OCI-LY1 (cell line): ENCODE data around the gene ZBTB5.

Source experiments
- EZH2 ChIP-seq: fragments of 200-600 bp; sonication (generic), shearing (Covaris generic); IDR thresholded peaks from 2 replicates; pipeline ENCODE4 v1.8.0; 2017; ENCODE audit warnings: borderline replicate concordance, mixed run types, mild to moderate bottlenecking, antibody characterized with exemption, low read length, moderate library complexity, mixed read lengths
- TF ChIP-seq, protein P1 (sequence below): fragments of 200-600 bp; sonication (generic), shearing (Covaris generic); IDR thresholded peaks from 2 replicates; pipeline ENCODE4 v1.5.1; 2017; ENCODE audit warnings: mild to moderate bottlenecking, antibody characterized with exemption, low read length, moderate library complexity, mixed read lengths

DNA sequence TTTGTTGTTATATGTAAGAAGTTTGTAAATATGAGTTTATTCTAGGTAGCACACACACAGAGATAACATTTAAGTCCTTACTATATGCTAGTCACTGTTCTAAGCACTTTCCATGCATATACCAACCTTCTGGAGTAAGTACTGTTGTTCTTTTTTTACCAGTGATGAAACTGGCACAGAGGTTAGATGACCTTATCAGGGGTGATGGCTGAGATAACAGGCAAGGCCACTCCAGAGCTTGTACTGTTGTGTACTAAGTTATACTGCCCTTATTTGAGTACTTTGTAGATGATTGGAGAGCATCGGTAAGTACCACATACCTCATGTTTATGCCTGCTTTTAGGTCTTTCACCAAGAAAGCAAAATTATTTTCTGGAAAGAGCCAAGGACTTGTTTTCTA, 26.7 kb upstream of the ZBTB5 start:
- TF ChIP-seq EZH2 = no peak
- TF ChIP-seq, protein P1, sequence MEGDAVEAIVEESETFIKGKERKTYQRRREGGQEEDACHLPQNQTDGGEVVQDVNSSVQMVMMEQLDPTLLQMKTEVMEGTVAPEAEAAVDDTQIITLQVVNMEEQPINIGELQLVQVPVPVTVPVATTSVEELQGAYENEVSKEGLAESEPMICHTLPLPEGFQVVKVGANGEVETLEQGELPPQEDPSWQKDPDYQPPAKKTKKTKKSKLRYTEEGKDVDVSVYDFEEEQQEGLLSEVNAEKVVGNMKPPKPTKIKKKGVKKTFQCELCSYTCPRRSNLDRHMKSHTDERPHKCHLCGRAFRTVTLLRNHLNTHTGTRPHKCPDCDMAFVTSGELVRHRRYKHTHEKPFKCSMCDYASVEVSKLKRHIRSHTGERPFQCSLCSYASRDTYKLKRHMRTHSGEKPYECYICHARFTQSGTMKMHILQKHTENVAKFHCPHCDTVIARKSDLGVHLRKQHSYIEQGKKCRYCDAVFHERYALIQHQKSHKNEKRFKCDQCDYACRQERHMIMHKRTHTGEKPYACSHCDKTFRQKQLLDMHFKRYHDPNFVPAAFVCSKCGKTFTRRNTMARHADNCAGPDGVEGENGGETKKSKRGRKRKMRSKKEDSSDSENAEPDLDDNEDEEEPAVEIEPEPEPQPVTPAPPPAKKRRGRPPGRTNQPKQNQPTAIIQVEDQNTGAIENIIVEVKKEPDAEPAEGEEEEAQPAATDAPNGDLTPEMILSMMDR = no peak
